Choroid plexus epithelial cell (primary cell): Measurements from ENCODE around the gene SLC26A11.

Experiments
- DNase-seq: peaks from one replicate; pipeline ENCODE4 v3.0.0-alpha.2; 2010; ENCODE audit warnings: low read depth
- H3K4me3 ChIP-seq: 2 replicates; pipeline ENCODE4 v1.5.1; 2011; ENCODE audit warnings: low read depth, mild to moderate bottlenecking, control low read depth, low read length, moderate library complexity
- TF ChIP-seq, protein P1 (sequence below): conservative IDR thresholded peaks from 2 replicates; pipeline ENCODE4 v1.5.1; 2011; ENCODE audit warnings: low read depth, mild to moderate bottlenecking, control low read depth, inconsistent platforms, low read length, moderate library complexity

Gene SLC26A11

DNA sequence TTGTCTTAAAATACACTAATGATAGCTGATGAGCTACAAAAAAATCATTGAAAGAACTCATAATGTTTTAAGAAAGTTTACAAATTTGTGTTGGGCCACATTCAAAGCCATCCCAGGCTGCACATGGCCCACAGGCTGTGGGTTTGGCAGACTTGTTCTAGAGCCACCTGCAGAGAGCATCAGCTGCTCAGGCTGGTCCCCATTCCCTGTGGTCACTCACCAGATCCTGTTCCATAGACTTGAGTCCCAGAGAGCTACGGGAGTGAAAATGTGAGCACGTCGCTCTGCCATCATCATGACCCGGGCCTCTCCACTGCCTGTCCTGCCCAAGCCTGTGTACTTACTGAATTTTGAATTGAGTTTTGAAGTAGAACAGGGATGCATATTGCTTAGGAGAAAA is 6.9 kb downstream of the SLC26A11 start:
- no peak for DNase-seq
- H3K4me3 ChIP-seq, result no peak overlapping the region
- TF ChIP-seq, protein P1, sequence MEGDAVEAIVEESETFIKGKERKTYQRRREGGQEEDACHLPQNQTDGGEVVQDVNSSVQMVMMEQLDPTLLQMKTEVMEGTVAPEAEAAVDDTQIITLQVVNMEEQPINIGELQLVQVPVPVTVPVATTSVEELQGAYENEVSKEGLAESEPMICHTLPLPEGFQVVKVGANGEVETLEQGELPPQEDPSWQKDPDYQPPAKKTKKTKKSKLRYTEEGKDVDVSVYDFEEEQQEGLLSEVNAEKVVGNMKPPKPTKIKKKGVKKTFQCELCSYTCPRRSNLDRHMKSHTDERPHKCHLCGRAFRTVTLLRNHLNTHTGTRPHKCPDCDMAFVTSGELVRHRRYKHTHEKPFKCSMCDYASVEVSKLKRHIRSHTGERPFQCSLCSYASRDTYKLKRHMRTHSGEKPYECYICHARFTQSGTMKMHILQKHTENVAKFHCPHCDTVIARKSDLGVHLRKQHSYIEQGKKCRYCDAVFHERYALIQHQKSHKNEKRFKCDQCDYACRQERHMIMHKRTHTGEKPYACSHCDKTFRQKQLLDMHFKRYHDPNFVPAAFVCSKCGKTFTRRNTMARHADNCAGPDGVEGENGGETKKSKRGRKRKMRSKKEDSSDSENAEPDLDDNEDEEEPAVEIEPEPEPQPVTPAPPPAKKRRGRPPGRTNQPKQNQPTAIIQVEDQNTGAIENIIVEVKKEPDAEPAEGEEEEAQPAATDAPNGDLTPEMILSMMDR, result no peak

DNA sequence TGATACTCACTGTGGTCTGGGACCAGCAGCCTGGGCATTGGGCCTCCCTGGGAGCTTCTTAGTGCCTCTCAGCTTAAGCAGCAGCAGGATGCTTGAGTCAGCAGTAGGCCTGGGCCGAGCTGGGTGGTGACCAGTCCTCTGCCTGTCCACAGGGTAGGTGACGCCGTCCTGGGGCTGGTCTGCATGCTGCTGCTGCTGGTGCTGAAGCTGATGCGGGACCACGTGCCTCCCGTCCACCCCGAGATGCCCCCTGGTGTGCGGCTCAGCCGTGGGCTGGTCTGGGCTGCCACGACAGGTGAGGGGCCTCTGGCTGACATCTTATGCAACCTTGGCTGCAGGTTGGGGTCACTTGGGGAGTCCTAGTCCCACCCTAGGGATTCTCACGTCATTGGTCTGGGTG is 7.4 kb downstream of the SLC26A11 start:
- DNase-seq, result no peak
- no peak overlapping the region for H3K4me3 ChIP-seq
- TF ChIP-seq, protein P1, result no peak

DNA sequence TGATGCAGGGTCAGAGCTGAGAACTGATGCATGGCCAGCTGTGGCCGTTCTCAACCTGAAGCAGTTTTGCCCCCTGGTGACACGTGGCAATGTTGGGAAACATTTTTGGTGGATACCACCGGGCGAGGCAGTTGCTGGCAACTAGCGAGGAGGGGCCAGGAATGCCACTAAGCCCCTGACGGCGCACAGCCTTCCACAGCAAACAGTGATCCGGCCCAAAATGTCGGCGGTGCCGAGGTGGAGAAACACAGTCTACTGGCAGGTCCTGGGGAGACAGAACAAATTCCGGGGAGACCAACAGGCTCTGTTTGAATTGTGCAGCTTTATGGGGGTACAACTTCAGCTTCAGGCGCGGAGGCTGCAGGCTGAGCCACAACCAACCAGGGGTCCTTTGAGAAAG is 8.2 kb downstream of the SLC26A11 start:
- DNase-seq, result no peak
- TF ChIP-seq, protein P1, result no peak
- H3K4me3 ChIP-seq, result no peak overlapping the region

DNA sequence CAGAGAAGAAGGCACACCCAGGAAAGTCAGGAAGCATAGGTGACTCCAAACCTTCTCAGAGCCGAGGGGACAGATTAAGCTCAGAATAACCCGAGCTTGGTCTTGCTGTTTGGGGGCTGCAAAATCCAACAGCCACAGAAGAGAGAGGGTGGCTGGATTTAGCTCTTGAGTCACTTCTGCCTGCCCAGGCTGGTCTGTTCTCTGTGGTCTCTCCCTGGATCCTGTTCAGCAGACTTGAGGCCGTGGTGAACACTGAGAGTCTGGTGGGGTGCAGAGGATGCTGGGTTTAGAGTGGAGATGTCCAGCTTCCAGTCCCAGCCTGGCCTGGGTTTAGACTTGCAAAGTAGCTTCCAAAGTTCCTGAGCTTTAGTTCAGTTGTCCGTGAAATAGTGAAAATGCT is 8.8 kb downstream of the SLC26A11 start:
- no peak overlapping the region for H3K4me3 ChIP-seq
- TF ChIP-seq, protein P1, result no peak
- no peak for DNase-seq

DNA sequence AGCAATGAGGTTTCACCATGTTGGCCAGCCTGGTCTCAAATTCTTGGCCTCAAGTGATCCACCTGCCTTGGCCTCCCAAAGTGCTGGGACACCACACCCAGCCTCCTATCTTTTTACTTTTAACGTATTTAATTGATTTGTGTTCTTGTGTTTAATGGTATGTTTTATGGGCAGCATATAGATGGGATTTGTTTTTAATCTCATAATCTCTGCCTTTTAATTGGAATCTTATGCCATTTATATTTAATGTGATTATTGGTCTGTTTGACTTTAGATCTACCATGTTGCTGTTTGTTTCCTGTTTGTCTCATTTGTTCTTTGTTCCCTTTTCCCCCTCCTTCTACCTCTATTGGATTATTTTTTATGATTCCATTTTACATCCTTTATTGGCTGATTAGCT is 12.2 kb downstream of the SLC26A11 start:
- no peak for DNase-seq
- no peak overlapping the region for H3K4me3 ChIP-seq

DNA sequence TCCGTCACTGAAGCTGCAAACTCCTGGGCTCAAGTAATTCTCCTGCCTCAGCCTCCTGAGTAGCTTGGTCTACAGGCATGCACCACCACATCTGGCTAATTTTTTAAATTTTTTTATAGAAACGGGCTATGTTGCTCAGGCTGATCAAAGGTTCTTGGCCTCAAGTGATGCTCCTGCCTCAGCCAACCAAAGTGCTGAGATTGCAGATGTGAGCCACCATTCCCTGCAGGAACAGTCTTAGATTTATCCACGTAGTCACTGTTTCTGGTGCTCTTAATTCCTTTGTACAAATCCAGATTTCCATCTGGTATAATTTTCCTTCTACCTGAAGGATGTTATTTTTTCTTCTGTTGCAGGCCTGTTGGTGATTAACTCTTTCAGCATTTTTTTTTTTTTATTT is 13.0 kb downstream of the SLC26A11 start:
- no peak for DNase-seq
- H3K4me3 ChIP-seq, result no peak overlapping the region

More for the DNA sequence above, 12.2 kb downstream of the SLC26A11 start:
- TF ChIP-seq, protein P1, result no peak

DNA sequence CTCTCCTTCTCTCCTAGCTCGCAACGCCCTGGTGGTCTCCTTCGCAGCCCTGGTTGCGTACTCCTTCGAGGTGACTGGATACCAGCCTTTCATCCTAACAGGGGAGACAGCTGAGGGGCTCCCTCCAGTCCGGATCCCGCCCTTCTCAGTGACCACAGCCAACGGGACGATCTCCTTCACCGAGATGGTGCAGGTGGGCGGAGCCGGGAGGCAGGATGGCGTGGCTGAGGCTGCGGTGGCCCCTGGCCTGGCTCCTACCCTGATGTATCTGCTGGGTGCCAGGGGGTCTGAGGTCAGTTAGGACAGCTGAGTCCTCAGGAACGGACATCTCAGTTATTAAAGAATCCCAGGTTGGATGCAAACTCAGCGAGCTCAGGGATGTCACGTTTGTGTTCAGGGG is 16.7 kb downstream of the SLC26A11 start:
- TF ChIP-seq, protein P1, result no peak
- DNase-seq, result no peak
- H3K4me3 ChIP-seq, result no peak overlapping the region

More for the DNA sequence above, 13.0 kb downstream of the SLC26A11 start:
- TF ChIP-seq, protein P1, result no peak
